NOMO-1 treated with dmso at 0.1 percent for 144 hours (cell line): ENCODE results near the gene CORO1C.
"Not testable (repeated sequence)": the region's sequence is repeated elsewhere in the genome, so short reads cannot be mapped to it uniquely, and the experiment has no call there.

Experiments
- DNase-seq: peaks from one replicate; lab custom pipeline; 2025; ENCODE audit not compliant: unreplicated experiment; lab: John Stamatoyannopoulos, UW

CORO1C gene

DNA sequence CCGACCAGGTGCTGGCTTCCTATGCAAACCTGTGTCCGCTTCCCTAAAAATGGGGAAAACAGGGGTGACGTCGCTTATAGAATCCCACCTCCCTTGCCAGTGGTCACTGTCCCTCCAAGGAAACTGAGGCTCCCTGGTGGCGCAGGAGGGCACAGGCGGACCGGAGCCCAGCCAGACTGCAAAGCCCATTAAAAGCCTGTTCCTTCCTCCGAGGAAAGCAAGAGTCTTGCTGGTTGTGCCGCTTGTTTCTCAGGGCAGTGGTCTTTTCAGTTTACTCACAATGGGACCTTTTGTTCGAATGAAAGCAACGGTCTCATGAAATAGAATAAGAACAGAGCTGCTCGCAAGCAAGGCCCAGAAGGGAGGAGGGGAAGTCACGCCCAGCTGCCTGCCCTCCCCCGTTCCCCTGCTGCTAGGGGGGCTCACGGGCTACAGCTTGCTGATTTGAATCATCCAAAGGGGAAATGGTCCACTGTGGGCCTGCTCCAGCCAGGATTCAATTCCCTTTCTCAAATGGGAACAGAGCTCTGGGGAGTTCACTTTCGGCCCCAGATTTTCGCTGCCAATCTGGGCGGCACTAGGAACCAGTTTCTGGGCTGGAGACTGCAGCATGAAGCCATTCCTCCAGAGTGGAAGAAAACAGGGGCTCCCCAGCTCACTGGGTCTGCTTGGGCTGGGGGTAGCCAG, 93.0 kb downstream of the CORO1C start:
- no peak for DNase-seq

DNA sequence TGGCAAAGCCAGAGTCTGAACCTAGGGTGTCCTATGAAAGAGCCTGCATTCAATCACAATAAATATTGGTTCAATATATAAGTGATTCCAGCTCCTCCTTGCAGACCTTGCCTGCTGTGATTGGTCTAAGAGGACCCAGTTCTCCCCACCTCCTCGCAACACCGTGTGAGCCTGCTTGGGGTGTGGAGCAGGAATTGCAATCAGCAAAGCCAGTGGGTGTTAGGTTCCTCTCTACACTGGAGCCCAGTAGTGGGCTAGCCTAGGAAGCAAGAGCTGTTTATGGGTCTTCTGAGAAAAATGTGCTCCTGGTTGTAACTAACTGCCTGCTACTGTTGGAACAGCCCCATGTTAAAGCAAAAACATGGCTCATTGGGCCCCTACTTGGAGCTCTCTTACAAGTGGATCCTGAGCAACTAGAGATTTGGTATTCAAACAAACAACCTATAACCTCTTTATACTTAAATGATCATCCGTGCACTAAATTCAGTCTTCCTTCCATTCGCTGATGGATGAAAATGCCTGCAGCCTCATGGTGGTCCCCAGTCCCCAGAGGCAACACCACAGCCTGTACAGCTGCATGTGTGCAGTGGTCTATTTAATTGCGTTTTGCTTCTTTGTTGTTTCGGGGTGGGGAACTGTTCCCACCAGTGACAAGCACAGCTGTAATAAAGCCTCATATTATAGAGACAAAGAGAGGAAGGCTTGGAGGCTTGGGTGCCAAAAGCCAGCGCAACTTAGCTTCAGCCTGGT, 93.9 kb downstream of the CORO1C start:
- DNase-seq: no peak

DNA sequence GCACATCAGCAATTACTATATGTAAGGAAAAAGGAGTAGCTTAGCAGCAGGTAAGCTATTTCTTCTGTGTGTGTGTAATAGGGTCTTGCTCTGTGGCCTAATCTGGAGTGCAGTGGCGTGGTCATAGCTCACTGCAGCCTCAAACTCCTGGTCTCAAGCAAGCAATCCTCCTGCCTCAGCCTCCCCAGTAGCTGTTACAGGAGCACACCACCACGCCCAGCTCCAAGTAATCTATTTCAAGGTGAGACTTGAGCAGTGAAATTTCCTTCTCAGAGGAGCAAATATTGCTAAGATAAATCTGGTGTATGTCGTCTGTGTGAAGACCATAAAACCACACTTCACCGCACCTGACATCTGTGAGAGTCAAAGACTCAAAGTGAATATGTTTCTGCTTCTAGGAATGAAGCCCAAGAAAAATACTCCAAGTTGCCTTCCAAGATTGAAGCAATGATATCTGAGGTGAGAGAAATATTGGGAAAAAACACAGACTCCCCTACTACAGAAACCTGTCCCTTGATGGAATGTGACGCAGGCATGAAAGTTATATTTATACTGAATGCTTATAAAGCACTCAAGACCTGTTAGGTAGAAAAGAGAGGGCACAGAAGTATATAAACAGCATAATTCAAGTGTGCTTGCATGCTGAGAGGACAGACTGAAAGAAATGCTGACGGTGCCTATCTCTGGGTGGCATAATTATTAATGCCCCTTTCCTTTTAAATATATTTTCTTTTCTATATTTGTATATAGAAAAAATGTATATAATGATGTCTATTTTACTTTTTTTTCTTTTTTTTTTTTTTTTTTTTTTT, 95.1 kb downstream of the CORO1C start:
- no peak for DNase-seq

DNA sequence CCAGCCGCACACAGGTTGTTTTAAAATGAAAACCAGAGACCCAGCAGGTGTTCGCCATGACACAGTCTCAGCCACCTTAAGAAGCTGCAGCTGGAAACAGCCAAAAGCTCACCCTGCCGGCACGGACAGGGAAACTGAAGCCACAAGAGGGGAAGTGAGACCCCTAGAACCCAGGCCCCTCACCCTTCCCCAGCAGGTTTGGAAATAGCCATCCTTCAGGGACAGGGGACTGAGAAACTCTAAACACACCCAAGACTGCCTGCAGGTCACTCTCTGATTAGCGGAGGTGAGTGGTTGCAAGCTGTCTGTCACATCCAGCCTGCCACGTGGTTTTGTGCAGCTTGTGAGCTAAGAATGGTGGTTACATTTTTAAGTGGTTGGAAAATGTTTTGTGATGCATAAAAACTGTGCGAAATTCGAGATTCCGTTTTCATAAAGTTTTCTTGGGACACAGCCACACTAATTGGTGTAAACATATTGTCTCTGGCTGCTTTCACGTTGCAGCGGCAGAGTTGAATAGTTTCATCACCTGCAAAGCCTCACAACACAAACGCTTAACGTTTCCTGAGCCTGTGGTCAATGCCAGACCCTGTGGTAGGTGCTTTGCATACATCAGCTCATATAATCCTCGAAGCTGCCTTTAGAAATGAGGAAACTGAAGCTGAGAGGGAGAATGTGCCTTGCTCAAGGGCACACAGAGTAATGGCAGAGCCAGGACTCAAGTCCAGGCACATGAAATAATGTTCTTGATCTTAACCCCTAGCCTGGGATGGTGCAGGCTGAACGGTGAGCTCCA, 95.9 kb downstream of the CORO1C start:
- peak; percentile 86 for DNase-seq

DNA sequence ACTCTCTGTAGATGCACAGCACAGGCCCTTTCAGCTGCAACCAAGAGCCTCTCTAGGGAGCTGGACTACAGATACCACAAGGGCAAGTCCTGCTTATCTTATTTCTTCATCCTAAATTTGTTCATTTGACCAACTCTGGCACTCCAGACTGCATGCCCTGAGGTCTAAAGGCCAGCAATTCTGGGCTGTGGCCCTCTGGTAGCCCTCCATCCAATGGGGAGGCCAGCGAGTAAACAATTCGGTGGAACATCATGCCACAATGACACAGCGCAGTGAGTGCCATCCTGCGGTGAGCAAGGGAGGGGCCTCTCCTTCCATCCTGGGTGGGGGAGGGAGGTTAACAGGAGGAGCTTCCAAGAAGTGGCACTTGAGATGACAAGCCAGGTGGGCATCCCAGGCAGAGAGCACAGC, 97.0 kb downstream of the CORO1C start:
- DNase-seq: peak; percentile 29

DNA sequence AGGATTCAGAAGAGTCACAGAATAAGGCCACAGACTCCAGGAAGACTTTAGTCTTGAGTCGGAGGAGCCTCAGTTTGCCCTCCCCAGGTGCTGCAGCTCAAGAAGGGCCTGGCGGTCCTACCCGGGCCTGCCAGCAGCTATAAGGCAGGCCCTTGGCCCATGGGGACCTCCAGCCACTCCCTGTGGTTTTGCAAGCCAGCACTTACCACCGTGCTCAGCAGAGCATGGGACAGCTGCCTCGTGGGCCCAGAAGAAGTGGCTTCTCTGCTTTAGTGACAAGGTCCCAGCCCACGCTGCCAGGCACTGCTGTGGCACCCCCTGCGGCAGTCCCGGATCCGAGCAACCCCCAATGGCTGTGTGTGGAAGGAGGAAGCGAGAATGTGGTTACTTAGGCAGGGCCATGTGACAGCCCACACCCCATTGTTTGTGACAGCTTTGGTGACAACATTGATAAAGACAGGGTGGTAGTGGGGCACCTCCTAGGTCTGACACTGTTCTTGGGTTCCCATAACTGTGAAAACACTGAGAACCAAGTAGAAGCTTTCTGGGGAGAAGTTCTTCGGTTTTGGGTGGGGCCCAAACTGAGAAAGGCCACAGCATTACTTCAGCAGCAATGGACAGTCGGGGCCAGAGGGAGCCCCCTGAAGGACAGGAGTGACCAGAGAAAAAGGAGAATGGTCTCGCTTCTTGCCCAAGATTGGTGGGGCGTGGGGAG, 97.6 kb downstream of the CORO1C start, which contains the start of gene SELPLG:
Gene SELPLG (minus strand): TSS at position 361 of the 715 bp plus-strand sequence. CDS start 9,587 bp downstream, outside the sequence.
- DNase-seq: peak; percentile 93

DNA sequence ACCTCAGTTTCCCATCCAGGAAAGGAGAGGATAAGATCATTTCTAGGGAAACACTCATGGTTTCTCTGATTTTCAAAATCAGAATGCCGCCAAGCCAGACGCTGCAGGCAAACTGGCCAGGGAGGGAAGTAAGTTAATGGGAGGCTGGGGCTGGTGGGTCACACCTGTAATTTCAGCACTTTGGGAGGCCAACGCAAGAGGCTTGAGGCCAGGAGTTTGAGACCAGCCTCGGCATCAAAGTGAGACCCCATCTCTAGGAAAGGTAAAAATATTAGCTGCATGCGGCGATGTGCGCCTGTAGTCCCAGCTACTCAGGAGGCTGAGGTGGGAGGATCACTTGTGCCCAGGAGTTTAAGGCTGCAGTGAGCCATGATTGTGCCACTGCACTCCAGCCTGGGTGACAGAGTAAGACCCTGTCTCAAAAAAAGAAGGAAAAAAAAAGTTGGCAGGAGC, 98.2 kb downstream of the CORO1C start:
- no peak for DNase-seq

DNA sequence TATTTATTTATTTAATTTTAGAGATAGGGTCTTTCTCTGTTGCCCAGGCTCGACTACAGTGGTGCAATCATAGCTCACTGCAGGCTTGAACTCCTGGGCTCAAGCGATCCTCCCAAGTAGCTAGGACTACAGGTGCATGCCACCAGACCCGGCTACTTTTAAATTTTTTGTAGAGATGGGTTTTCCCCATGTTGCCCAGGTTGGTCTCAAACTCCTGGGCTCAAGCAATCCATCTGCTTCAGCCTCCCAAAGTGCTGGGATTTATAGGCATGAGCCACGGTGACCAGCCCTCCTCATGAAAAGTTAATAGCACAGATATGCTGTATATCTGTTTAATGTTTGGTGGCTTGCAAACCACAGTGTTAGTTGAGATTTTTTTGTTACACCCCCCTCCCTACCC, 100.1 kb downstream of the CORO1C start:
- not testable (repeated sequence) for DNase-seq

DNA sequence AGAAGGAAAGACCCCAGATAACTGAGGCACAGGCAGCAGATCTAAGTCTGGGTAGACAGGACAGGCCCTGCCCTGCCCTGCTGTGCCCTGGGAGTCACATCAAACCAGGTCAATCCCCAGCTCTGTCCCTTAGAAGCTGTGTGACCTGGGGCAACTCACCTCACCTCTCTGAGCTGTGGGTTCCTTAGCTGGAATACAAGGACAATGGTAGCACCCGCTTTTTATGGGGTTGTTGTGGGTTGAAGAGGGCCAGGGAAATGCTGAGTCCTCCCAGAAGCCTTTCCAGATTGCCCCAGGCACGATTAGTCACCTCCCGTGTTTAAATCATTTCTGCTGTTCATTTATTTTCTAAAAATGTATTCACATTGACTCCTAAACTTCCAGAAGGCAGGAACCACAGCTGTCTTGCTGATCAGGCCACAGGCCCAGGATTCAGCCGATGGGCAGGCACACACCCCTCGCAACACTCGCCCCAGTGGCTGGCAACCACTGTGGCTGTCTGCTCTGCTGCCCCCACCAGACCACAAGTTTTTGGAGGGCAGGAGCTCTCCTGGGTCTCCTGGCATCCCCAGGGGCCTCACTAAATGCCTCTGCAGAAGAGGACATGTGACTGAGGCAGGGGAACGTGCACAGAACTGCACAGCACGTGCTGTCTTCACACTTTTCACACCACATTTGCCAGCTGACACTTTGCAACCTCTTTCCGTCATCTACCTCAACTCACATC, 100.7 kb downstream of the CORO1C start:
- DNase-seq: no peak

DNA sequence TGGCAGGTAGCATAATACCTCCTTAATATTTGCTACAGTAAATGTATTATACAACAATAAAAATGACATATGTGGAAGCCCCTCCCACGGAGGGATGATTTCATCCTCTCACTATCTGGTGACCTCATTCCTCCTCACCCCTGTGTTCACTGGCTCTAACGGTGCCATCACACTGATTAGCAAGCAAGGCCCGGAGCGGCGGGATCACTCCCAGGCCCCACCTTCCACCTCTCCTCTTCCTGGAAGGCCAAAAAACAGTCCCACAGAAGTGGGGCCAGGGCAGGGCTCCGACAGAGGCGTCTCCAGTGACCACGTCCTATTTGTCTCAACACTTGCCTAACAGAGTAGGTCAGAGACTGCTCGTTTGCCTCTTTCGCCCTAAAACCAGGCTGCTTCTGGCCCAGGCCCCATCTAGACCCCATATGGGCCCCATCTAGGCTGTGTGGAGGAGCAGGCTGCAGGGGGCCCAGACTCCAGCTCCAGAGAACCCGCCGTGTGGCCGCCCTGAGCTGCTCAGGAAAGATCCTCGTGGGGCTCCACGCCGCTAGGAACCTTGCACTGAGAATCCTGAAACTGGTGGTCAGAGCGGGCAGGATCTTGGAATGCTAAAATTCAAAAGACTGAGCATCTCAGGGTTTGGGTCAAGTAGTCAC, 101.4 kb downstream of the CORO1C start:
- no peak for DNase-seq

DNA sequence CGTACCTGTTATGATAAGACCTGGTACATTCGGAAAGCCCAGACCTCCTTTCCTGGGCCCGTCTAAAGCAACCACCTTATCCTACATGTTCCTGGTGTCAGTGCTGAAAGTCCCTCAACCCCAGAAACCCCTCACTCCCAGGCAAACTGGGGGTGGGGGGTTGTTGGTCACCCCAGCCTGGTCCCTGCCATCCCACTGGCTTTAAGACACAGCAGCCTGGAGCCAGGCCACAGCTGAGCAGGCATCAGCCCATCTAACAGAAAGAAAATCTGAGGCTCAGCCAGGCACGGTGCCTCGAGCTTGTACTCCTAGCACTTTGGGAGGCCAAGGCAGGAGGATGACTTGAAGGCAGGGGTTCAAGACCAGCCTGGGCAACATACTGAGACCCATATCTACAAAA, 102.2 kb downstream of the CORO1C start:
- DNase-seq: no peak

DNA sequence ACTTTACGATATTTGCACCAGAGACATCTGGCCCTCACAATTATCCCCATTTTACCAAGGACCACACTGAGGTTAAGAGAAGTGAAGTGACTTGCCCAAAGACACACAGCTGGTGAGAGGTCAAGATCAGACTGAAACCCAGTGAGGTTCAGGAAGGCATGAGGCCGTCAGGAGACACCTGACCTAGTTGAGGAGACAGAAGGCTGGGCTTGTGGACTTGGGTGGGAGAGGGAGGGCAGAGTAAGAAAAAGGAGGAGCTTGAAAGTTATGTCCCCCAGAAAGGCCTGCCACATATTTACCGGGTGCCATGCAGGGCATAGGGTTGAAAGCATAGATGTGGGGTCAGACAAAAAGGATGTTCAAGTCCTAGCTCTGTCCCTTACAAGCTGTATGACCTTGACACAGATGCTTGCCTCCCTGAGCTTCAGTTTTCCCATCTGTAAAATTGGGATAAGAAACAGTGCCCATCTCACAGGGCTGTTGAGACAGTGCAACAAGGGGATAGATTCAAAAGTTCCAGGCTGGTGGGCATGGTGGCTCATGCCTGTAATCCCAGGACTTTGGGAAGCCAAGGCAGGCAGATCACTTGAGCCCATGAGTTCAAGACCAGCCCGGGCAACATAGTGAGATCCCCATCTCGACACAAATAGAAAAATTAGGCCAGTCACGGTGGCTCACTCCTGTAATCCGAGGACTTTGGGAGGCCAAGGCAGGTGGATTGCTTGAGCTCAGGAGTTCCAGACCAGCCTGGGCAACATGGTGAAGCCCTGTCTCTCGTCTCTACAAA, 104.0 kb downstream of the CORO1C start:
- no peak for DNase-seq

DNA sequence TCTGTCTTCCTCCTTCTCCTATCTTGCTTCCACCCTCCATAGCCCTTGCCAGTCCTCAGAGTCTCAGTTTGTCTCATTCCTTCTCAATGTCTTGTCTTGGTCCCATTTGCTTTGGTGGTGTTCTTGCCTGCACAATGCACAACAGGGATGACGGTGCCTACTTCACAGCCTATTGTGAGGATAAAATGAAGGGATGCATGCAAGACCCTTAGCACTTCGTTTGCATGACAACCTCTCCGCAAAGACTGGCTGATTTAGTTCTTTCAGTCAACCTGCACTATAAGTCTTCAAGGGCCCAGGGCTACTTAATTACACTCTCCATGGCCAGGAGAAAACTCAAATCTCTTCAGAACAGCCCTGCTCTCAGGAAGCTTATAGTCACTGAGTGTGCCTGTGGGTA, 106.1 kb downstream of the CORO1C start:
- no peak for DNase-seq

DNA sequence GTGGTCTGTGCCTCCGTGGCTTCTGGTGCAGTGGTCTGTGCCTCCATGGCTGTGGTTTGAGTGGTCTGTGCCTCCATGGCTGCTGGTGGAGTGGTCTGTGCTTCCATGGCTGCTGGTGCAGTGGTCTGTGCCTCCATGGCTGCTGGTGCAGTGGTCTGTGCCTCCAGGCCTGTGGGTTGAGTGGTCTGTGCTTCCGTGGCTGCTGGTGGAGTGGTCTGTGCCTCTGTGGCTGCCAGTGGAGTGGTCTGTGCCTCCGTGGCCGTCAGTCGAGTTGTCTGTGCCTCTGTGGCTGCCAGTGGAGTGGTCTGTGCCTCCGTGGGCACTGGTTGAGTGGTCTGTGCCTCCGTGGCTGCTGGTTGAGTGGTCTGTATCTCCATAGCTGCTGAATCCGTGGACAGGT, 107.7 kb downstream of the CORO1C start:
- no peak for DNase-seq

DNA sequence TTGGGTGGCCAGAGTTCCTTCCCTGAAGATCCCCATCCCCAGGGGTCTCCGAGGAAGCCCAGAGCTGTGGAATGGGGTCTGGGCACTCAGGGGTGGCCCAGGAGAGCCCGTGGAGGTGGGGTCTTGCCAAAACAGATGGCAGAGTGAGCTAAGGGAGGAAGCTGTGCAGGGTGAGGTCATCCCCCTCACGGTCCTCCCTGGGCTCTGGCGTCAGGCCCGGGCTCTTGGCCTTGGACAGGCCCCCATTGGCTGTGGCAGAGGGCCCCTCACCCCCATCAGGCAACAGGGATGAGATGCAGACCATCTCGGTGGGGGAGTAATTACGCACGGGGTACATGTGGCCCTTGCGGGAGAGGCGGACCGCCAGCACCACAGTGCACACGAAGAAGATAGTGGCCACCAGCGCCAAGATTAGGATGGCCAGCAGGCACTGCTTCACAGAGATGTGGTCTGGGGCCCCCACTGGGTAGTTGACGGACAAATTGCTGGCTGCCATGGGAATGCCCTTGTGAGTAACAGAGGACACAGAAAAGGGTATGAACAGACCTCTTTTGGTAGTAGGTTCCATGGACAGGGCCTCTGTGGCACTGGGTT, 108.3 kb downstream of the CORO1C start:
- no peak for DNase-seq

DNA sequence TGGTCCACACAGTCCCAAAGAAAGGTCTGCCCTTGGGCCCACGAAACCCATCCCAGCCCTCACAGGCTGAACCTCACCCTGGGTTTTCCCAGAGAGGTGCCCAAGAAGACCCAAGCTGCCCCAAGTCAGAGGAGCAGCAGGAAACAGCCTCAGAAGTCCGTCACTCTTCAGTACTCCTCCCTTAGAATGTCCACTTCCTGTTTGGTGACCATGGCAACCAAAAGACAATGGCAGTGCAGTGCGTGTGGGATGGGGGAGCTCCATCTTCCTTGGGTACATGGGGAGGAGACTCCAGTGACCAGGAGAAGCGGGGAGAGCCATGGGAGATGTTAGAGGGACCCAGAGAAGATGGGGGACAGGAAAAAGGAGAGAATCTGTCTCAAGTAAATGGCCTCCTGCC, 108.9 kb downstream of the CORO1C start:
- DNase-seq: no peak

DNA sequence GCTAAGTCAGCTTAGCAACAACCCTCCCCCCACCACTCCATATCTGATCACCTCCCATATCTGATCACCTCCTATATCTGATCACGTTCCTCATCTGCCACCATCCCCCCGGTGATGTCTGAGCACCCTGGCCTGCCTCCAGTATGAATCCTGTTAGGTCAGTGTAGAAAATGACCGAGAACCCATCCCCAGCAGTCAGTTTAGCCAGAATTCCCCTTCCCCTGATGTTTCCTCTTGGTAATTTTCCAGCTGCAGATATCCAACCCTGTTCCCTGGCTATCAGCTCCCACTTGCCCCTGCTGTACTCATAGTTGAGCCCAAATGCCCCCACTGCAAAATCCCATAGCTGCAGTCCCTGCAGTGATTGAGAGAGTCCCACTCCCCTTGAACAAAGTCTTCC, 110.2 kb downstream of the CORO1C start:
- no peak for DNase-seq
